Gastroesophageal sphincter (tissue), 4 donors: ENCODE results near the gene FMO4. TPM values are rescaled to one million over a fixed set of nuclear protein-coding genes. Genes with fewer than 3 reads are reported as not detected.

Experiments used
- ATAC-seq: fragments of 150-250 bp; one replicate; pipeline ENCODE4 v1.9.1; 2016; ENCODE audit warnings: mild to moderate bottlenecking, moderate library complexity
- H3K27ac ChIP-seq, 4 donors: fragments of 200-600 bp; sonication (generic) in 3 of 4; 1 replicate in 3 of 4; 2 replicates in 1 of 4; pipeline ENCODE4 v1.5.1; 2016 to 2019
- H3K27me3 ChIP-seq: fragments of 200-600 bp; sonication (generic); one replicate; pipeline ENCODE4 v1.5.1; 2019
- H3K36me3 ChIP-seq, 2 donors: fragments of 200-600 bp; sonication (generic); one replicate each; pipeline ENCODE4 v1.5.1; 2019; ENCODE audit warnings: control low read depth in 1 of 2
- H3K4me1 ChIP-seq, 3 donors: fragments of 200-600 bp; sonication (generic); 1 replicate in 2 of 3; 2 replicates in 1 of 3; pipeline ENCODE4 v1.5.1; 2016 to 2019; ENCODE audit warnings: control low read depth in 2 of 3
- H3K4me3 ChIP-seq, 2 donors: fragments of 200-600 bp; sonication (generic); one replicate each; pipeline ENCODE4 v1.5.1; 2019; ENCODE audit warnings: mild to moderate bottlenecking in 1 of 2, moderate library complexity in 1 of 2
- H3K9me3 ChIP-seq, 3 donors: fragments of 200-600 bp; sonication (generic); one replicate each; pipeline ENCODE4 v1.5.1; 2017 to 2019; ENCODE audit warnings: control low read depth in 2 of 3
- EP300 ChIP-seq: sonication (generic); formaldehyde crosslinking; IDR thresholded peaks from one replicate; pipeline ENCODE4 v1.6.1; 2017; ENCODE audit warnings: antibody characterized with exemption, mild to moderate bottlenecking
- POLR2A ChIP-seq, 2 donors: fragments of 450-650 bp; IDR thresholded peaks; one replicate each; pipeline ENCODE4 v1.6.1; 2017; ENCODE audit warnings: antibody characterized with exemption in 2 of 2, mild to moderate bottlenecking in 2 of 2, moderate library complexity in 1 of 2
- POLR2AphosphoS5 ChIP-seq: sonication (generic); formaldehyde crosslinking; IDR thresholded peaks from one replicate; pipeline ENCODE4 v1.6.1; 2017; ENCODE audit warnings: antibody characterized with exemption
- WGBS, 2 donors: methylation state at CpG; one replicate each; pipeline ENCODE4 v1.1.5; 2018; ENCODE audit warnings: low coverage in 1 of 2; 5-methylcytosine and 5-hydroxymethylcytosine counted together
- total RNA-seq, 4 donors: library from RNA; depleted of rRNA; stranded (reverse); fragments of >200 nt; gene quantifications; one replicate each; pipeline ENCODE4 v1.1.0, GENCODE V29; 2016
- TF ChIP-seq, protein P1 (sequence below), 4 experiments: fragments of 200-600 bp in 2 of 4; fragments of 450-650 bp in 2 of 4; sonication (generic) in 1 of 4; IDR thresholded peaks; one replicate each; pipeline ENCODE4 v1.5.1; 2017 to 2019; ENCODE audit warnings: antibody characterized with exemption in 4 of 4, mild to moderate bottlenecking in 2 of 4, moderate library complexity in 2 of 4

Gene FMO4
- total RNA-seq, 4 donors from 2014 or later: 0.54 to 2.7 (median 1.4) TPM

DNA sequence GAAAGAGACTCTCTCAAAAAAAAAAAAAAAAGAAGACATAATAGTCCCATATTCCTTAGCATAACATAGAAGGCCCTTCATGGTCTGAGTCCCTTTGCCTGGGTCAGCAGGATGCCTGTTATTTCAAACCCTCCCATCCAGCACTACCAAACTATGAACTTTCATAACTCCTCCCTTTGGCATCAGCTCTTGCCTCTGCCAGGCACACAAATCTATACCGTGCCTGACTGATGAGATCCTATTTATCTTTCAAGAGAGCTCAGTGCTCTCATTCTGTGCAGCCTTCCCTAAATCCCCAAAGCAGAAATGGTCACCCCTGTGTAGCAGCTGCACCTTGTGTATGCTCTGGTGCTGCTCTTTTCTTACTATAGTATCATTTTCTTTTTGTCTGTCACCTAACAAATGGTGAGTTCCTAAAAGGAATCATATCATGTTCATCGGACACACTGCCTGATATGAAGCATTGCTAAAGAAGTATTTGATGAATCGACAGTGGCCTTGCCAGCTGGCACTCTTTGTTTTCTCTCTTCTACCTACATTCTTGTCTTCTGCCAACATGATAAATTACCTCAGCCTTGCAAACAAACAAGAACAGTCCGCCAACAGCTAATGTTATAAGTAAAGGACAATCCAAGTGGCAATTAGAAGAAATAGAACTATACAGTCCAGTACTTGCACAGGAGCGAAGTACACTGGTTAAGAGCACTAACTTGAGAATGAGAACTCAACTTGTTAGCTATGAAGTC, 29.9 kb downstream of the FMO4 start:
- Histone ChIP-seq H3K27ac (no peak overlapping the region), H3K4me3 (no peak overlapping the region), H3K9me3 (no peaks in the 10 kb centered on the region), H3K4me1 (peaks cover 0 to 3% (median 0%) of the 10 kb centered on the region in 3 donors), H3K36me3 (no peaks in the 10 kb centered on the region), H3K27me3 (no peaks in the 10 kb centered on the region)
- ATAC-seq: no peak
- WGBS, 2 donors: 51 to 79% methylated on average over 4 to 5 of the region's 5 CpGs
- TF ChIP-seq, protein P1, sequence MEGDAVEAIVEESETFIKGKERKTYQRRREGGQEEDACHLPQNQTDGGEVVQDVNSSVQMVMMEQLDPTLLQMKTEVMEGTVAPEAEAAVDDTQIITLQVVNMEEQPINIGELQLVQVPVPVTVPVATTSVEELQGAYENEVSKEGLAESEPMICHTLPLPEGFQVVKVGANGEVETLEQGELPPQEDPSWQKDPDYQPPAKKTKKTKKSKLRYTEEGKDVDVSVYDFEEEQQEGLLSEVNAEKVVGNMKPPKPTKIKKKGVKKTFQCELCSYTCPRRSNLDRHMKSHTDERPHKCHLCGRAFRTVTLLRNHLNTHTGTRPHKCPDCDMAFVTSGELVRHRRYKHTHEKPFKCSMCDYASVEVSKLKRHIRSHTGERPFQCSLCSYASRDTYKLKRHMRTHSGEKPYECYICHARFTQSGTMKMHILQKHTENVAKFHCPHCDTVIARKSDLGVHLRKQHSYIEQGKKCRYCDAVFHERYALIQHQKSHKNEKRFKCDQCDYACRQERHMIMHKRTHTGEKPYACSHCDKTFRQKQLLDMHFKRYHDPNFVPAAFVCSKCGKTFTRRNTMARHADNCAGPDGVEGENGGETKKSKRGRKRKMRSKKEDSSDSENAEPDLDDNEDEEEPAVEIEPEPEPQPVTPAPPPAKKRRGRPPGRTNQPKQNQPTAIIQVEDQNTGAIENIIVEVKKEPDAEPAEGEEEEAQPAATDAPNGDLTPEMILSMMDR (IDR thresholded peaks at IDR 0.05): no peak
- TF ChIP-seq EP300 (no peak), POLR2A (IDR thresholded peaks at IDR 0.05) (no peak), POLR2AphosphoS5 (no peak)

DNA sequence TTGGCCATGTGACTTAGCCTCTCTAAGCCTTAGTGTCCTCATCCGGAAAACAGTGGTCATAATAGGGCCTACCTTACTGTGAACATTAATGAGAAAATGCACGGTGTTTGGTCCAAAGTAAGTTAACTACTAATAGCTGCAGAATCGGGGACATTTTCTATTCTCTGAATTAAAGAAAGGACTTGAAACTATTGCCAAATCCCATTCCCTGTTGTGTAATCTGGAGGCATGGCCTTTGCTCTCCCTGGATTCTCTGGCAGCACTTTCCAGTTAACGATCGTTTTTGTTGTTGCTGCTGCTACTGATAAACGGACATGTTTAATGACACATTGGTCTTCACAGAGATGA, 30.5 kb downstream of the FMO4 start:
- Histone ChIP-seq H3K27me3 (no peaks in the 10 kb centered on the region), H3K4me1 (peaks cover 0 to 3% (median 0%) of the 10 kb centered on the region in 3 donors), H3K27ac (no peak overlapping the region), H3K9me3 (peaks cover 0 to under 1% (median 0%) of the 10 kb centered on the region in 3 donors), H3K36me3 (no peaks in the 10 kb centered on the region), H3K4me3 (no peak overlapping the region)
- 33 to 60% methylated on average over 6 of the region's 6 CpGs for WGBS, 2 donors
- TF ChIP-seq EP300: no peak
- TF ChIP-seq POLR2A (IDR thresholded peaks at IDR 0.05): no peak
- no peak for TF ChIP-seq POLR2AphosphoS5
- TF ChIP-seq, protein P1 (IDR thresholded peaks at IDR 0.05): no peak
- no peak for ATAC-seq

DNA sequence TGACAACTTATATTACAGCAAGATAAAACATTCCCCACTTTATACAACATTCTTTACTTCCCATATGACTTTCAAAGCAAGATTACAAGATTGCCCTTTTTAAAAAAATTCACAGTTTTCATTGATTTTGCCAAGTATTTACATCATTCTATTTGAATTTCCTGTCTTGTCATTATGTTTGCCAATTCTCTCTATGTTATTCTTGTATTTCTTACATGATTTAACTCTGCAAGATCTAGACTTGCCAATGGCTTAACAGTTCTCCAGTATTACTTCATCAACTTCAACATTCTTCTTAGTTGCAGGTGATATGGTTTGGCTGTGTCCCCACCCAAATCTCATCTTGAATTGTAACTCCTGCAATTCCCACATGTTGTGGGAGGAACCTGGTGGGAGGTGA, 31.6 kb downstream of the FMO4 start:
- no peak for ATAC-seq

DNA sequence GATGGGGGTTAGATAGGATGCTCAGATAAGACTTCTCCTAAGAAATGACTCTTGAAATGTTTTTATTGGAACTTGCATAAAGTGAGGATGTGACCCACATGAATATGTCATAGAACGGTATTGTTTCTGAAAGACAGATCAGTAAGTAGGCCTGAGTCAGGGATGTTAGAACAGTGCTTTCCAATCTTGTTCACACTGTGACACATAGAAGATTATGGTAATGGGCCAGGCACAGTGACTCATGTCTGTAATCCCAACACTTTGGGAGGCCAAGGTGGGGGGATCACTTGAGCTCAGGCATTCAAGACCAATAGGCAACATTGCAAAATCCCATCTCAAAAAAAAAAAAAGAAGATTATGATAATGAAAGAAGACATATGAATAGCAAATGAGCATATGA, 32.9 kb downstream of the FMO4 start:
- ATAC-seq: no peak

More for the DNA sequence above, 31.6 kb downstream of the FMO4 start:
- Histone ChIP-seq H3K36me3 (no peaks in the 10 kb centered on the region), H3K27me3 (no peaks in the 10 kb centered on the region), H3K9me3 (peaks cover 0 to 5% (median 0%) of the 10 kb centered on the region in 3 donors), H3K4me3 (no peak overlapping the region), H3K27ac (no peak overlapping the region), H3K4me1 (peaks cover 0 to 3% (median 0%) of the 10 kb centered on the region in 3 donors)
- TF ChIP-seq, protein P1 (IDR thresholded peaks at IDR 0.05): no peak
- TF ChIP-seq POLR2AphosphoS5 (no peak), EP300 (no peak), POLR2A (IDR thresholded peaks at IDR 0.05) (no peak)

More for the DNA sequence above, 32.9 kb downstream of the FMO4 start:
- Histone ChIP-seq H3K36me3 (no peaks in the 10 kb centered on the region), H3K9me3 (peaks cover 0 to 5% (median 0%) of the 10 kb centered on the region in 3 donors), H3K27me3 (no peaks in the 10 kb centered on the region), H3K4me1 (peaks cover 0 to 3% (median 0%) of the 10 kb centered on the region in 3 donors), H3K4me3 (no peak overlapping the region), H3K27ac (no peak overlapping the region)
- TF ChIP-seq POLR2A (IDR thresholded peaks at IDR 0.05) (no peak), EP300 (no peak), POLR2AphosphoS5 (no peak)
- TF ChIP-seq, protein P1 (IDR thresholded peaks at IDR 0.05): no peak
- 64 to 80% methylated on average over 1 of the region's 1 CpG for WGBS, 2 donors
